OCI-LY7 (cell line): ENCODE measurements around the gene USP17L12.
"Not testable (repeated sequence)": the region's sequence is repeated elsewhere in the genome, so short reads cannot be mapped to it uniquely, and the experiment has no call there.

Experiments
- CTCF ChIP-seq: fragments of 200-600 bp; sonication (generic); conservative IDR thresholded peaks from 2 replicates; pipeline ENCODE4 v1.5.1; 2014; ENCODE audit warnings: mild to moderate bottlenecking, antibody characterized with exemption, low read length, moderate library complexity, mixed read lengths
- EZH2phosphoT487 ChIP-seq: fragments of 200-600 bp; sonication (generic); IDR thresholded peaks from 2 replicates; pipeline ENCODE4 v1.6.1; 2018; ENCODE audit warnings: low read depth, borderline replicate concordance, mild to moderate bottlenecking, mixed run types, antibody characterized with exemption, low read length, moderate library complexity, mixed read lengths

- not testable (repeated sequence) for TF ChIP-seq CTCF, EZH2phosphoT487
These were observed 5.3 kb upstream of the USP17L12 start for GRCh38 chr4:9214701-9215100.
